OCI-LY7 (cell line): ENCODE data around the gene SERTAD1.

Source experiments
- EZH2phosphoT487 ChIP-seq: fragments of 200-600 bp; sonication (generic); IDR thresholded peaks from 2 replicates; pipeline ENCODE4 v1.6.1; 2018; ENCODE audit warnings: low read depth, borderline replicate concordance, mild to moderate bottlenecking, mixed run types, antibody characterized with exemption, low read length, moderate library complexity, mixed read lengths
- TF ChIP-seq, protein P1 (sequence below): fragments of 200-600 bp; sonication (generic); conservative IDR thresholded peaks from 2 replicates; pipeline ENCODE4 v1.5.1; 2014; ENCODE audit warnings: mild to moderate bottlenecking, antibody characterized with exemption, low read length, moderate library complexity, mixed read lengths

DNA sequence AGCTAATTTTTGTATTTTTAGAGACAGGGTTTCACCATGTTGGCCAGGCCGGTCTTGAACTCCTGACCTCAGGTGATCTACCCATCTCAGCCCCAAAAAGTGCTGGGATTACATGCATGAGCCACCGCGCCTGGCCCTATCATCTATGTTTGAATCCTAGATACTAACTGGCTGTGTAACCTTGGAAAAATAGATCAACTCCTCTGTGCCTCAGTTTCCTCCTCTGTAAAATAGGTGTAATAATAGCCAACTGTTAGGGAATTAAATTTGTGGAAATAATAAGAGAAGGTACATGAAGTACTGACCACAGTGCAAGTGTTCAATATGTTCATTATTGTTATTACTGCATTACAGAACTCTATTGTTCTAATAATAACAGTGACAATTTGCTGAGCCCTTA is 45.3 kb upstream of the SERTAD1 start:
- TF ChIP-seq, protein P1, sequence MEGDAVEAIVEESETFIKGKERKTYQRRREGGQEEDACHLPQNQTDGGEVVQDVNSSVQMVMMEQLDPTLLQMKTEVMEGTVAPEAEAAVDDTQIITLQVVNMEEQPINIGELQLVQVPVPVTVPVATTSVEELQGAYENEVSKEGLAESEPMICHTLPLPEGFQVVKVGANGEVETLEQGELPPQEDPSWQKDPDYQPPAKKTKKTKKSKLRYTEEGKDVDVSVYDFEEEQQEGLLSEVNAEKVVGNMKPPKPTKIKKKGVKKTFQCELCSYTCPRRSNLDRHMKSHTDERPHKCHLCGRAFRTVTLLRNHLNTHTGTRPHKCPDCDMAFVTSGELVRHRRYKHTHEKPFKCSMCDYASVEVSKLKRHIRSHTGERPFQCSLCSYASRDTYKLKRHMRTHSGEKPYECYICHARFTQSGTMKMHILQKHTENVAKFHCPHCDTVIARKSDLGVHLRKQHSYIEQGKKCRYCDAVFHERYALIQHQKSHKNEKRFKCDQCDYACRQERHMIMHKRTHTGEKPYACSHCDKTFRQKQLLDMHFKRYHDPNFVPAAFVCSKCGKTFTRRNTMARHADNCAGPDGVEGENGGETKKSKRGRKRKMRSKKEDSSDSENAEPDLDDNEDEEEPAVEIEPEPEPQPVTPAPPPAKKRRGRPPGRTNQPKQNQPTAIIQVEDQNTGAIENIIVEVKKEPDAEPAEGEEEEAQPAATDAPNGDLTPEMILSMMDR: no peak
- TF ChIP-seq EZH2phosphoT487: no peak
